ENCODE results near the gene KCTD3.

The KCTD3 gene

DNA sequence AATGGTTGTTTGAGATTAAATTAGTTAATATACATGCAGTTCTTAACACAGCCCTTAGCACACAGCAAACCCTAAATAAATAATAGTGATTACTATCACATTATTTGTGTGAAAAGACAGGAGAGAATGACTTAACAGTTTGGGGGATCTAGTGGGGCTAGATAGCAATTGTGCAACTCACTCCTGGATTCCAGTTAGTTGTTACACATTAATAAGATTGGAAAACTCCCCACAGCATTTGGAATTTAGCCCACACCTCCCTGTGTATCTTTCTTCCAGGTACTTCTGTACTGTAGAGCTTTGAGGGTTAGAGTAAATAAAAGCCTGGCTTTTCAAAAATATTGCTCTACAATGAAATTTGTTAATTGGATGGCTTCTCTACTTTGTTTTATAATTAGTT, 93.2 kb downstream of the KCTD3 start:
- no peak for DNase-seq (ENCODE audit: low spot score)

- DNase-seq (ENCODE audit: low spot score): no peak
Observed at GRCh38 chr1:215661033-215661432, 93.9 kb downstream of the KCTD3 start.

DNA sequence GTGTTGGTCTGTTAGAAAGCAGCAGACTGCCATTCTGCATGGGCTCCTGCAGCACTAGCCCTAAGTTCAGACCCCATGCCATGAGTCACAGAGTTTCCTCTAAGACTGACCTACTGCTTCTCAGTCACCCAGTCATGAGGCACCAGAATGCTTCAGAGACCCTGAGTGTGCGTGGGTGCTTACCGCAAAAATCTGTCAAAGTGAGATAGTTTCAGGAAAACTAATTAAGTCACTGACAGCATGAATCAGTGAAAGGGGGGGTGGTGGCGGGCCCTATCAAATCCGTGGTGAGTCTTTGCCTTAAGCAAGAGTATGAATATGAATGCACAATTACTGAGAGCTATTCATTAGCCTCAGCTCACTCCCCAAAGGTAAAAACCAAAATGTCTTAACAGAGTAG, 98.1 kb downstream of the KCTD3 start:
- DNase-seq (ENCODE audit: low spot score): no peak

- no peak for DNase-seq (ENCODE audit: low spot score)
Observed at GRCh38 chr1:215667761-215668160, 100.7 kb downstream of the KCTD3 start.

DNA sequence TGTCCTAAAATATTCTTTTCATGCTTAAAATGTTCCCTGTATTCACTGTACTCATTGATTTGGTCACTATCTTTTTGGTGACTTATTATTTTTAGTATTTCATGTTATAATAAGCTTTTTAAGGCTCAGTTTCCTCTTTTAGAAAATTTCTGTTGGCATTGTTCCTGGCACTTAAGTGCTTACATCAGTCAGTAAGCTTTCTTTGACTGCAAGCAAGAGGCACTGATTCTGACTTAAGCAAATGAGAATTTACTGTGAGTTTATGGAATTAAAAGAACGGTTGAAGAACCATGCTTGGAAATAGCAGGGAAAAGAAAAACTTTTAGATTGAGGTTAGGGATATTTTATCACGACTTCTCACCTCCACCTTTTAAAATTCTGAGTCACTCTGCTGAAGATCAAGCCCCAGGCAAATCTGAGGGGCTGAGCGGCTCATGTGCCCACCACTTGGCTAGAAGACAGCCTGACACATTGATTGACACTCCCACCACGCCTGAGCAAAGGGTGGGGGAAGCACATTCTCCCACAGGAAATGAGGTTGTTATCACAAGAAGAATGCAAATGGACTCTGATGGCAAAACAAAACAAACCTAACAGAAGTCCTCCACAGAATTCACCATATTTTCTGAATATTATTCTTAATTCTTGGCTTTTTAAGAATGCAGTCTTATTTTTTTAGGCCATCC, 102.8 kb downstream of the KCTD3 start:
- DNase-seq (ENCODE audit: low spot score): no peak

All from HuH-7 (cell line).